Right hindlimb (tissue), 1 donor: ENCODE results near the gene SH3TC2.

Experiments used
- DNase-seq: peaks from one replicate; pipeline ENCODE4 v3.0.0-alpha.2; 2018

Gene SH3TC2

DNA sequence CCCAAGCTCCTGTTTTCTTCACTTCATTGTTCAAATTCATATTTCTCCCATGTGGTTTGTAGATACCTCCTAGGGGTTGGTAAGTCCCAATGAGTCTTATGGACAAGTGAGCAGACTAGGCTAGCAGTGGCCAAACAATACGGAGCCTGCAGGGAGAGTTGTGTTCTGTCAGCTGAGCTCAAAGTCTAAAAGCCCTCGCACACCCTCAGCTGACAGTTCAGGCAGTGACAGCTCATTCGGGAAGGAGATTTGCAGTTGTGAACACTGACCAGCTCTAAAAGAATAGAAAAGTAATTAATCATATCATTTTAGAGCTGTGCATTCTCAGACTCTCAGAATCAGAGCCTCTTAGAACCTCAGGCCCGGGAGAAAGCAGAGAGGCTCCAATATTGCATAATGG lies 95.1 kb downstream of the SH3TC2 start:
- no peak for DNase-seq

DNA sequence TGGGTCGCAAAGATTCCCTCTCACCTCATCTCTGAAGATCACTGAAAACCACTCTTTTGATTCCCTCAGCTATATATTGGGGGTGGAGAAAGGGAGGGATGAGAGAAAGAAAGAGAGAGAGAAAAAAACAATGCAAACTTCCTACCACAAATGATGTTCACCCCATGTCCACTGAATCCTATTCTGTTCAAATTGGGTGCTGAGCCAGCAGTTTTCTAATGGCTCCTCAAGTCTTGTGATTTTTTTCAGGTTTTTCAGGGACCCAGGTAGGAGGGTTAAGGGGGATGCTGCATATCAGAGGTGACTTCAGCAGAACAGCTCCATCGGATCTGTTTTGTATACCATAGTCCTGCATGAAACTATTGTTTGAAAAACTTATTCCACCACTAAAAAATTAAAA lies 95.9 kb downstream of the SH3TC2 start:
- no peak for DNase-seq

DNA sequence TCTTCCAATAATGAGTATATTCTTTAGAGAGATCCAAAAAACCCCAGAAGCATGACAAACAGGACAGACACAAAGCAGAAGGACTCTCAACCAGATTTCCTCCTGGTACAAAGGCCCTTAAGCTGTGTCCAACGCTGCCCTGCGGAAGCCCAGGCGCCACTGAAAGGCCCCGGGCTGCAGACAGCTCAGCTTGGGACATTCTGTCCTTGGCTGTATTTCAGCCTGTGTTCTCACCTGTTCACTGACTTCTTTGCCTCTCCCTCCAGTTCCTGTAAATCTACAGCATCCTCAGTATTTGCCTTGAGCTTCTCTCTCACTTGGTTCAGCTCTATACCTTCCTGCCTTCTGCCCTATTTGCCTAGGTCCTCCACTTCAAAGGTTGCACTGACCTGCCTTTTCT lies 96.5 kb downstream of the SH3TC2 start:
- no peak for DNase-seq

DNA sequence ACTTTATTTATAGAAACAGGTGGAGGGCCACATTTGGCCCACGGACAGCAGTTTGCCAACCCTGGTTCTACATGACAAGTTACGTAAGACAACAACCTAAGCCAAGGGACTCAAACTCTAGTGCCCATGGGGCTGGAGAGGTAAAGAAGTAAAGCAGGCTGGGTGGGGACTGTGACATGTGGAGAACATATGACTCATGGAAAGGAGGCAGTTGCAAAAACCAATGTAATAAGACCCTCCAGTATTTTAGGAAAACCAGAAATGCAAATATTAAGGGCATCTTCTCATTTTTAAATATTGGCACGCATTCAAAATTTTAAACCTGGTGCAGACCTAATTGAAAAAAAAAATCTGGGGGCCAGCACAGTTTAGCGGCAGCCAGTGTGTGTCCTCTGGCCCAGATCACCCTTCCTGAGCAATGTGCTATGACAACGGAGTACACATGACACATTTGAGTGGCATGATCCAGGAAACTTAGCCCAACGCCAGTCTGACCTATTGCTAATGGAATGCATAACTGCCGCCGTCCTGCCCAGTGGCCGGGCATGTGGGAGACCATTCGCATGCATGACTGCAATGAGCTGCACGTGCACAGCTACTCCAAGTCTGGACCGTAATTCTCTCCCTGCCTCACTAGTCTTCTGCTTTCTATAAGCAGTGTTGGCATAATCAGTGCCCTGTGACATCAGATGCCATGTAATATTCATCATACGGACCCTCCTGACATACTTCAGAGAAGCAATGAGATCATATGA lies 97.2 kb downstream of the SH3TC2 start:
- DNase-seq, result peak; percentile 78

DNA sequence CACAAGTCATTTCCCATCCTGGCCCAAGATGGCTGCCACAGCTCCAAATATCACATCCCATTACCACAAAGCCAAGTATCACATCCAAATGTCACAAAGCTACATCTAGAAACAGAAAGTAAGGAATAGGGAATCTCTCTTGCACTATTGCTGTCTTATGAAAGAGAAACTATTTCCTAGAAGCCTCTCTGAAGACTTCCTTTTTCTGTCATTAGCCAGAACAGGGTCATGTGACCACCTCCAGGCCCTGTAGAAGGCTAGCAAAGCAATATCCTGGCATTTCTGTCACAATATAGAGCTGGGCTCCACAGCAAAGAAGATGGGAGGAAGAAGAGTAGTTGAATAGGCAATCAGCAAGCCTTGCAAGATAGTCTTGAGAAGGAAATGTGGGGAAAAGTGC lies 99.2 kb downstream of the SH3TC2 start:
- no peak for DNase-seq

DNA sequence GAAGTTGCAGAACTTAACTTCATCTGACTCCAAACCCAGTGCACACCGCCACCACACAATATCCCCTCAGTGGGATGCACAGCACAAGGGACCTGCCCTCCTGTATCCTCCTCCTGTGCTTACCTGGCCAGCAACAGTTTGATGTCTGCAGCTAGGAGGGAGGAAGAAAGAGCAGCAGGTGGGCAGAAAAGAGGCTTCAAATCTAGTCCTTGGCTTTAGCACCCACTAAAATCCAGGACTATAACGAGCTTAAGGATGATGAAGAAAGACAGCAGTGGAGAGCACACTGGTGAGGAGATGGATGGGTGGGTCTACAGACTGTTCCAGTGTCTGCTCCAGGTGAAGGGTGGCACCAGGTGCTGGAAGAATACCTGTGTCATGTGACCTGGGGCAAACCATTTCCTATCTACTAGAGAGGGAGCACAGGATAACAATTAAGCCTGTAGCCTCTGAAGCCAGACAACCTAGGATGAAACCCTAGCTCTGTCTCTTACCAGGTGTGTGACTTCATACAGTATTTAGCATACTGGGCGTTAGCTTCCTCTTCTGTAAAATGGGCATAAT lies 100.0 kb downstream of the SH3TC2 start:
- DNase-seq, result no peak

DNA sequence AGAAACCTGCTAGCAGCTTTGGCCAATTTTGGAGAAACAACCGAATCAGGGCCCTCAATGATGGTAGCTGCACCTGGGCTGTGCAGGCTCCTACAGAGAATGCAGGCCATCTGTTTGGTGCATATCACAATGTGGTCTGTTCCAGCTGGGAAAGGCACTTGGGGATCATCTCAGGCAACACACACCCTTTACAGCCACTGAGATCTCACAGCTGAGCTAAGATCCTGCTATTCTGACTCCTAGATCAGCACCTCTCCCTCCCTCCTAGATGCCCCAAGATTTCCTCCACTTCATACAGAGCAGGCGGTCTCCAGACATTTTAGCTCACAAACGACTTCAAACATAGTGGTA lies 100.7 kb downstream of the SH3TC2 start:
- DNase-seq, result no peak

DNA sequence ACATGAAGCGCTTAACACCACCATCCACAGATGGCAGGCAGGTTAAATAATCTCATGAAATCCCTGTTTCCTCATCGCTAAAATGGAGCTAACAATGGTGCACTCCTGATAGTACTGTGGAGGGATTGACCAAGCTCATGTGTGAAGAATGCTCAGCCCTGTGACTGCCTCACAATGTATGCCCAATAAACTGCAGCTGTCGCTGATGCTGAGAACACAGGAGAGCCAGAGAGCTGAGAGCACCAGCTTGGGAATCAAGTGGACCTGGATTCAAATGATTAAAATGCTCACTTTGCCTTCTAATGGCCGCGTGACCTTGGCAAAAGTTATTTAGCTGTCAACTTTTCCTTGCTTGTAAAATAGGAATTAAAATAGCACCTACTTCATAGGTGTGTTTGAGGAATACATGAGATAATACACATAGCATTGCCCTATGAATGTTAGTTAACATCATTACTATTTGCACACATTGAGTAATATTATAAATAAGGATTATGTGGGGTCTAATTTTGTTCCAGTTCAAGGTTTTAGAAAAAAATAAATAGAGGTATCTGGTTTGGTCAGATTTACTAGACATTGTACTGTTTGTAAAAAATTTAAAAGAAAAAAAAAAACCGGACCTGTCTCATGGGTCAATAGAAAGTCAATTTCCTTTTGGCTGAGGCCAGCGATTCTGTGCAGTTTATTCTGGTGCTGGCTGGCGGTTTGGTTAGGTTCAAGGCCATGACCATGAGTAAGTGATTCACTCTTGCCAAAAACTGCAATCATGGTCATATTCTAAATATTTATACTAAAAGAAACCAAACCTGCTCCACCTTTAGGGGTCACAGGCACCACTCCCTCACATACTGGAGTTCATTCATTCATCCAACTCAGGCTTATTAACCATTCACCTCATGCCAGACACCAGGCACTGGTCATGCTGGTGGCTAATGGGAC lies 101.3 kb downstream of the SH3TC2 start:
- DNase-seq, result no peak

DNA sequence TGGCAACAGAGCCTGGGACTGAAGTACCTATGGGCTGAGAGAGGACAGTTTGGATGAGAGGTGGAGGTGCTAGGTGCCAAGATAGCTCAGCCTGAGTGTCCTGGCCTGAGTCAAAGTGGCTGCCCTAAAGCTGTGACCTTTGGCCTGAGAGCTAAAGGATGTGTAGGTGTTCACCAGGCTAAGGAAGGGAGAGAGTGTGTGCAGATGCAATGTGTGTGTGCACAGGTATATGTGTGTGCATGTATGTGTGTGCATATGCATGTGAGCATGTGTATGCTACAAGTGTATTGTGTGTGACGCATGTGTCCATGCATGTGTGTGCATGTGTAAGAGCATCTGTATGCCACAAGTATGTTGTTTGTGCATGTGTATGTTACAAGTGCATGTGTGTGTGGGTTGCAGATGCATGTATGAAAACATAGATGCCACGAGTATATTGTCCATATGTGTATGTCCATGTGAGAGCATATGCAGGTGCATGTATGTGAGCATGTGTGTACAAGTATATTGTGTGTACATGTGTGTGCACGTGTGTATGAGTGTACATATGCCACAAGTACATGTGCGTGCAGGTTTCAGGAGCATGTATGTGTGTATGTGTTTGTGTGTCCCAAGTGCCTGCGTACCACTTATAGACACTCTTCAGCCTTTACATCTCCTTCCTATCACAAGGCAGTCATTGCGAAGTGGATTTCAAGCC lies 102.6 kb downstream of the SH3TC2 start:
- no peak for DNase-seq

DNA sequence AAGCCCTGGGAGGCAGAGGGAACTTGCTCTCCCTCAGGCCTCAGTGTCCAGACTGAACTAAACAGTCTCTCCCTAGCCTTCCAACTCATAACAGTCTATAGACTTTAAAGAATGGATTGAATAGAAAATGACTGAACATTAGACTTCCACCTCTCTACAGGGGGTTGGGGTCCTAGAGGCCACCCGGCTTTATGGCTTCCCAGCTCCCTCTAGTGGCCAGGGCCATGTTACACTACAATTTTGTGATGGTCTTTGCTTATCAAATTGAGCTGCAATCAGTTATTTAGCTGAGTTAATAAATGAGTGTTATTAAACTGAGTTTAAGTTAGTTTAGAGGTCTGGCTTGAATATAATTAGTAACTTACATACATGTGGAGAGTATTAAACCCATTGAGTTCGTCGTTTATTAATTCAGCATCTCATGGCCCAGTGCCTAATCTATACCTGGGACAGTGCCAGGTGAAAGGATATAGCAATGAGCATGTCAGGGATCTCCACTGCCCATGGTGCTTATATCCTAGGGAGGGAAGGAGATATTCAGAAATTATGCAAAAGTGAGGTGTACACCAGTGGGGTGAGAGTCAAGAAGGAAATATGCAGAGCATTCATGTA lies 105.2 kb downstream of the SH3TC2 start:
- no peak for DNase-seq

DNA sequence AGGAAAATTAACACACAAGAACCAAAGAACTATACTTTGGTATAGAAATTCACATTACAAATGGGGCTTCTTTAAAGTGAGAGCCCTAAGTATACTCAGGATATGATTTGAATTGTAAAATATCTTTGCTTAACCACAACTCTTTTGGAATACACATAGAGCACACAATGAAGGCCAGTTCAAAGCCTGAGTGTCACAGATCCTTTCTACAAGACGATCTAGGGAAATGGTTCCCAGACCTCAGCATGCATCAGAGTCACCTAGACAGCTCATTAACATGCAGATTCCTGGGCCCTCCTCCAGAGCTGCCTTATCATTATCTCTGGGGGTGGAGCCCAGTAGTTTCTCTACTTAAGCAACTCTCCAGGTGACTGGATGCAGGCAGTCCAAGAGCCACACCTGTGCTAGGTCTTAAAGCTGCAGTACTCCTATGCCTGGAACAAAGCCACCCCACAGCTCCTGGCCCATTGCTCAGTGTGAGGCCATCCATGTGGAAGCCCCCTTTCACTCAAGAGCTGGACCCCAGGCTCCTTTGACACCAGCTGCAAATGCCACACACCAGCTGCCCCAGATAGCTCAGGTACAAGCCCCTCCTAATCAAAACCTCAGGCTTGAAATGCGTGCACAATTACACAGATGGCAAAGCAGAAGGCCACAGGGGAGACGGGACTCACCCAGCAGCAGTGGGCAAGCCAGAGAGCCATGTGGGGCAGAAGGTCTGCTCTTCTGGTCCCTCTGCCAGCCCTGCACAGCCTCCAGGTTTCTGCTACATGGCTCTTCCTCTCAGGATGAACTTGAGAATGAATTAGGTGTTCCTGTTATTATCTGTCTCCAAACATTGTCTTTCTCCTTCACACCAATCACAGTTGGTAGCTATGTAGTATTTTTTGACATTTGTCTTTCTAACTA lies 106.1 kb downstream of the SH3TC2 start:
- no peak for DNase-seq
